Erythroblast (primary cell): ENCODE results near the gene TPX2.

Source experiments
- GATA1 ChIP-seq: IDR thresholded peaks from 2 replicates; pipeline ENCODE4 v1.6.1; 2011; ENCODE audit warnings: low read depth, mild to moderate bottlenecking, control low read depth, low read length, moderate library complexity
- POLR2A ChIP-seq: IDR thresholded peaks from 2 replicates; pipeline ENCODE4 v1.6.1; 2011; ENCODE audit warnings: mild to moderate bottlenecking, low read length

DNA sequence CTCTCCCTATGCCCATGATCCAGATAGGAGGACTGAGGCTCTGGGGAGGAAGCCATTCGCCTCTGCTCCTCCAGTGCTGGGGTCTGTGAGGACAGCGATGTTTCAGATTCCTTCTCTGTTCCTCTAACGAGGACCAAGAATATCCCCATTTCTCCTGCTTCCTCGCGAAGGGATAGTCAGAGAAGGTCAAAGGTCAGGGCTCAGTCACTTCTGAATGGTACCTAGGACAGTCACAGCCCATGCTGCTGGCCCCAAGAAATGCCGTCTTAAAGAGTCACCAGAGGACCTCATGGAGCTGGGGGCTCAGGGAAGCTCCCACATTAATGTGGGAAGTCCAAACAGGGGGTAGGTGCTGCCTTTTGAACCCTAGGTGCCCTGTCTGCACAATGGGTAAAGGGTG lies 104.2 kb downstream of the TPX2 start:
- TF ChIP-seq POLR2A (no peak), GATA1 (no peak)
